ENCODE measurements around the gene NISCH. TPM values are rescaled to one million over a fixed set of nuclear protein-coding genes. Genes with fewer than 3 reads are reported as not detected.

NISCH gene
- total RNA-seq, 1 experiment from 2014 or later = 104 TPM

GRCh38 chr3:52432691-52433141 is 22.7 kb upstream of the NISCH start:
- Histone ChIP-seq H3K14ac (ENCODE audit: insufficient read depth, low read length) (no peak overlapping the region), H4K91ac (ENCODE audit: insufficient read length, low read depth, low read length) (no peak overlapping the region), H2AK5ac (ENCODE audit: insufficient read length, low read length) (no peak overlapping the region), H3K79me2 (ENCODE audit: insufficient read depth, low read length) (no peaks in the 10 kb centered on the region), H4K5ac (ENCODE audit: insufficient read length, low read depth, low read length) (no peak overlapping the region), H3K23me2 (ENCODE audit: insufficient read length, low read depth, low read length, poor library complexity, severe bottlenecking) (no peaks in the 10 kb centered on the region), H3K4ac (ENCODE audit: low read depth, low read length) (no peak overlapping the region), H4K8ac (replicated peaks; ENCODE audit: insufficient read length, low read depth, low read length) (no peak overlapping the region), H3K4me2 (ENCODE audit: insufficient read depth, insufficient read length, low read length) (no peak overlapping the region), H3K56ac (ENCODE audit: insufficient read length, low read depth, low read length) (no peak overlapping the region), H2AFZ (ENCODE audit: low read length) (no peak overlapping the region), H3K9ac (ENCODE audit: extremely low read depth, insufficient read length, low read length) (no peak overlapping the region), H2BK20ac (ENCODE audit: low read depth, low read length, poor library complexity, severe bottlenecking) (no peak overlapping the region), H3K27me3 (ENCODE audit: insufficient read depth, low read length) (no peaks in the 10 kb centered on the region), H2BK5ac (ENCODE audit: insufficient read length, low read length) (no peak overlapping the region), H3K9me3 (ENCODE audit: control insufficient read depth, low read depth, low read length) (no peaks in the 10 kb centered on the region), H2BK12ac (ENCODE audit: insufficient read length, low read depth, low read length) (no peak overlapping the region), H4K20me1 (ENCODE audit: control insufficient read depth, insufficient read depth, insufficient read length) (no peaks in the 10 kb centered on the region), H3T11ph (ENCODE audit: low read length) (no peak overlapping the region), H3K79me1 (ENCODE audit: insufficient read depth, low read depth, low read length, poor library complexity, severe bottlenecking) (no peaks in the 10 kb centered on the region), H2BK120ac (ENCODE audit: low read depth, low read length, poor library complexity, severe bottlenecking) (no peak overlapping the region), H3K23ac (ENCODE audit: insufficient read length, low read depth, low read length) (no peak overlapping the region), H3K18ac (ENCODE audit: insufficient read length, low read depth, low read length) (no peak overlapping the region), H2BK15ac (ENCODE audit: low read depth, low read length) (no peak overlapping the region), H3K27ac (ENCODE audit: insufficient read length, low read depth, low read length) (no peak overlapping the region), H3K4me1 (ENCODE audit: insufficient read depth, low read length) (no peaks in the 10 kb centered on the region)
- peak overlapping the region in 1 of 3 experiments; percentile 23; a peak in 1 of 7 replicates for H3K27ac Mint-ChIP-seq
- no peak overlapping the region for H3K4me3 Mint-ChIP-seq
- TF ChIP-seq CTCF (conservative IDR thresholded peaks at IDR 0.05) = no peak
- H3K4me1 Mint-ChIP-seq = peaks cover 14 to 30% of the 10 kb centered on the region in 2 experiments
- WGBS (ENCODE audit: extremely low coverage, insufficient read length, low lambda C conversion rate) = no CpG with 5 or more reads among the region's 4 CpGs
- H3K27me3 Mint-ChIP-seq (ENCODE audit: low read depth) = peaks cover 2% of the 10 kb centered on the region; the same call in 1 of the 2 replicates
- H3K9me3 Mint-ChIP-seq = no peaks in the 10 kb centered on the region
- no peaks in the 10 kb centered on the region for H3K36me3 Mint-ChIP-seq (ENCODE audit: insufficient read depth in 1 of 3, low read depth in 3 of 3)
- DNase-seq = no peak

Measured in H9 (cell line).